CD4-positive, alpha-beta T cell (primary cell): ENCODE measurements around the gene WNK1. TPM values are rescaled to one million over a fixed set of nuclear protein-coding genes. Genes with fewer than 3 reads are reported as not detected.

ENCODE experiments used
- ATAC-seq: fragments of 200-7000 bp; cut with Tn5 transposase; one replicate; pipeline ENCODE4 v1.10.0; 2022; ENCODE audit warnings: mild to moderate bottlenecking; ENCODE audit not compliant: poor library complexity
- CTCF ChIA-PET: fragments of 350-600 bp; sonication (Branson Sonifier 250); formaldehyde crosslinking; loops from one replicate; lab custom pipeline; 2021; ENCODE audit warnings: antibody characterized with exemption, inconsistent platforms; lab: Charles Lee
- POLR2A ChIA-PET: fragments of 350-600 bp; sonication (Branson Sonifier 250); formaldehyde crosslinking; loops from one replicate; lab custom pipeline; 2021; ENCODE audit warnings: antibody characterized with exemption, inconsistent platforms; lab: Charles Lee
- DNase-seq, 14 experiments: peaks; one replicate each; pipeline ENCODE4 v3.0.0-alpha.2; 2013 to 2020; ENCODE audit warnings: mixed read lengths in 2 of 14
- H3K27ac ChIP-seq, 2 donors: one replicate each; pipeline versions ENCODE4 v1.5.1 to v1.7.0; 2013; ENCODE audit warnings: low read length in 2 of 2, low read depth in 1 of 2, mild to moderate bottlenecking in 1 of 2
- H3K27me3 ChIP-seq, 2 experiments: 1 replicate in 1 of 2; 2 replicates in 1 of 2; pipeline versions ENCODE4 v1.6.1 to v1.7.0; 2013; ENCODE audit warnings: low read length in 2 of 2, control low read depth in 1 of 2, mild to moderate bottlenecking in 1 of 2, moderate library complexity in 1 of 2; ENCODE audit not compliant: insufficient read depth in 2 of 2, control insufficient read depth in 1 of 2
- H3K36me3 ChIP-seq: one replicate; pipeline ENCODE4 v1.6.1; 2013; ENCODE audit warnings: low read length, control low read depth; ENCODE audit not compliant: insufficient read depth
- H3K4me1 ChIP-seq: one replicate; pipeline ENCODE4 v1.6.1; 2013; ENCODE audit warnings: low read length, control low read depth; ENCODE audit not compliant: insufficient read depth
- H3K4me3 ChIP-seq: one replicate; pipeline ENCODE4 v1.5.1; 2013; ENCODE audit warnings: mild to moderate bottlenecking, low read length, moderate library complexity
- H3K9me3 ChIP-seq, 2 experiments: 1 replicate in 1 of 2; 2 replicates in 1 of 2; pipeline versions ENCODE4 v1.6.1 to v1.7.0; 2013; ENCODE audit warnings: low read length in 2 of 2, mild to moderate bottlenecking in 2 of 2, control low read depth in 1 of 2, moderate library complexity in 1 of 2; ENCODE audit not compliant: control insufficient read depth in 1 of 2, insufficient read depth in 1 of 2
- H3K27ac Mint-ChIP-seq: one replicate; pipeline ENCODE4 v1.8.0; 2020; ENCODE audit warnings: mixed read lengths
- H3K27me3 Mint-ChIP-seq: one replicate; pipeline ENCODE4 v1.8.0; 2021; ENCODE audit warnings: mixed read lengths
- H3K36me3 Mint-ChIP-seq: one replicate; pipeline ENCODE4 v1.8.0; 2021; ENCODE audit warnings: low read depth, mixed read lengths
- H3K4me1 Mint-ChIP-seq: one replicate; pipeline ENCODE4 v1.8.0; 2021; ENCODE audit warnings: low read depth, mixed read lengths
- H3K4me3 Mint-ChIP-seq: one replicate; pipeline ENCODE4 v1.8.0; 2020; ENCODE audit warnings: mild to moderate bottlenecking, mixed read lengths
- H3K9me3 Mint-ChIP-seq: one replicate; pipeline ENCODE4 v1.8.0; 2020; ENCODE audit warnings: mixed read lengths
- CTCF ChIP-seq: fragments of 200-600 bp; IDR thresholded peaks from one replicate; pipeline ENCODE4 v1.8.0; 2022; ENCODE audit warnings: antibody characterized with exemption, mild to moderate bottlenecking
- intact Hi-C, 2 experiments: fragments of 100-400 bp; cut with DNase I in 1 of 2; cut with micrococcal nuclease in 1 of 2; formaldehyde crosslinking; loops; one replicate each; pipeline versions ENCODE4 v1.15.1 to v1.9.0; 2023 to 2025; cut with DNase I, micrococcal nuclease
- total RNA-seq, 174 experiments: library from RNA in 2 of 174; stranded (reverse) in 2 of 174; gene quantifications; one replicate each; pipeline ENCODE4 v1.2.3 and lab custom pipeline; 2021 to 2026

WNK1 gene
- total RNA-seq, 2 experiments from 2014 or later = 193 to 198 TPM

- Histone ChIP-seq H3K4me3 (no peak overlapping the region), H3K27me3 (no peaks in the 10 kb centered on the region), H3K4me1 (no peaks in the 10 kb centered on the region), H3K36me3 (peaks cover 86% of the 10 kb centered on the region), H3K9me3 (no peaks in the 10 kb centered on the region), H3K27ac (no peak overlapping the region)
- ChIA-PET CTCF (interaction anchor here (0.6 kb wide), 1 partner anchor 207 kb away, joined by 3 read pairs; no protein-coding TSS in a partner anchor), POLR2A (interaction anchor here (0.9 kb wide), 1 partner anchor 25 kb away, joined by 3 read pairs; no protein-coding TSS in a partner anchor)
- DNase-seq (no peak), ATAC-seq (no peak)
- no peak overlapping the region for H3K4me3 Mint-ChIP-seq
- TF ChIP-seq CTCF = no peak
- no peaks in the 10 kb centered on the region for H3K4me1 Mint-ChIP-seq
- peaks cover 86% of the 10 kb centered on the region for H3K36me3 Mint-ChIP-seq
- peak overlapping the region; percentile 15 for H3K27ac Mint-ChIP-seq
- H3K9me3 Mint-ChIP-seq = no peaks in the 10 kb centered on the region
- intact Hi-C loops = no loop called here
- H3K27me3 Mint-ChIP-seq = no peaks in the 10 kb centered on the region
These were observed 145.0 kb downstream of the WNK1 start for GRCh38 chr12:897386-897785.

- intact Hi-C loops = no loop called here
- no peak for TF ChIP-seq CTCF
- H3K27ac Mint-ChIP-seq = peak overlapping the region; percentile 51
- Histone ChIP-seq H3K4me1 (no peaks in the 10 kb centered on the region), H3K36me3 (peaks cover 93% of the 10 kb centered on the region), H3K27ac (no peak overlapping the region), H3K4me3 (no peak overlapping the region), H3K27me3 (no peaks in the 10 kb centered on the region), H3K9me3 (no peaks in the 10 kb centered on the region)
- H3K36me3 Mint-ChIP-seq = peaks cover 92% of the 10 kb centered on the region
- H3K4me1 Mint-ChIP-seq = peaks cover 38% of the 10 kb centered on the region
- no peak for DNase-seq
- ATAC-seq = no peak
- CTCF ChIA-PET = no interaction called here
- no peaks in the 10 kb centered on the region for H3K27me3 Mint-ChIP-seq
- H3K9me3 Mint-ChIP-seq = no peaks in the 10 kb centered on the region
- POLR2A ChIA-PET = no interaction called here
- H3K4me3 Mint-ChIP-seq = no peak overlapping the region
These were observed 150.2 kb downstream of the WNK1 start for GRCh38 chr12:902581-902980.

GRCh38 chr12:903055-903454 lies 150.7 kb downstream of the WNK1 start:
- no peak for TF ChIP-seq CTCF
- peaks cover 93% of the 10 kb centered on the region for H3K36me3 ChIP-seq
- Mint-ChIP-seq H3K27me3 (no peaks in the 10 kb centered on the region), H3K4me1 (peaks cover 41% of the 10 kb centered on the region), H3K36me3 (peaks cover 92% of the 10 kb centered on the region), H3K9me3 (no peaks in the 10 kb centered on the region), H3K4me3 (no peak overlapping the region), H3K27ac (peak overlapping the region; percentile 51)
- no peak for DNase-seq
- H3K4me1 ChIP-seq = no peaks in the 10 kb centered on the region
- CTCF ChIA-PET = no interaction called here
- H3K4me3 ChIP-seq = no peak overlapping the region
- no peak for ATAC-seq
- no peaks in the 10 kb centered on the region for H3K27me3 ChIP-seq
- intact Hi-C loops = loop anchor here in 1 of 2 experiments (1.0 kb wide), 1 partner anchor 33 kb away; no protein-coding TSS in a partner anchor
- no peak overlapping the region for H3K27ac ChIP-seq
- H3K9me3 ChIP-seq = no peaks in the 10 kb centered on the region
- POLR2A ChIA-PET = no interaction called here
